Hepatocyte (in vitro differentiated cells): Measurements from ENCODE around the gene IMMP2L.

Experiments
- EZH2 ChIP-seq: fragments of 200-600 bp; sonication (generic); IDR thresholded peaks from 2 replicates; pipeline ENCODE4 v1.6.1; 2016; ENCODE audit warnings: antibody characterized with exemption, mild to moderate bottlenecking, borderline replicate concordance
- TF ChIP-seq, protein P1 (sequence below): fragments of 200-600 bp; sonication (generic); IDR thresholded peaks from 2 replicates; pipeline ENCODE4 v1.5.1; 2016; ENCODE audit warnings: antibody characterized with exemption, mild to moderate bottlenecking; ENCODE audit not compliant: poor library complexity

GRCh38 chr7:111105269-111105668 lies 457.0 kb downstream of the IMMP2L start:
- TF ChIP-seq, protein P1, sequence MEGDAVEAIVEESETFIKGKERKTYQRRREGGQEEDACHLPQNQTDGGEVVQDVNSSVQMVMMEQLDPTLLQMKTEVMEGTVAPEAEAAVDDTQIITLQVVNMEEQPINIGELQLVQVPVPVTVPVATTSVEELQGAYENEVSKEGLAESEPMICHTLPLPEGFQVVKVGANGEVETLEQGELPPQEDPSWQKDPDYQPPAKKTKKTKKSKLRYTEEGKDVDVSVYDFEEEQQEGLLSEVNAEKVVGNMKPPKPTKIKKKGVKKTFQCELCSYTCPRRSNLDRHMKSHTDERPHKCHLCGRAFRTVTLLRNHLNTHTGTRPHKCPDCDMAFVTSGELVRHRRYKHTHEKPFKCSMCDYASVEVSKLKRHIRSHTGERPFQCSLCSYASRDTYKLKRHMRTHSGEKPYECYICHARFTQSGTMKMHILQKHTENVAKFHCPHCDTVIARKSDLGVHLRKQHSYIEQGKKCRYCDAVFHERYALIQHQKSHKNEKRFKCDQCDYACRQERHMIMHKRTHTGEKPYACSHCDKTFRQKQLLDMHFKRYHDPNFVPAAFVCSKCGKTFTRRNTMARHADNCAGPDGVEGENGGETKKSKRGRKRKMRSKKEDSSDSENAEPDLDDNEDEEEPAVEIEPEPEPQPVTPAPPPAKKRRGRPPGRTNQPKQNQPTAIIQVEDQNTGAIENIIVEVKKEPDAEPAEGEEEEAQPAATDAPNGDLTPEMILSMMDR = no peak
- TF ChIP-seq EZH2 = no peak
